CD4-positive, alpha-beta T cell treated with Interleukin-15 for 4 hours (primary cell): Measurements from ENCODE around the gene THBS2.
"Not testable (repeated sequence)": the region's sequence is repeated elsewhere in the genome, so short reads cannot be mapped to it uniquely, and the experiment has no call there.

Experiments used
- DNase-seq: peaks from one replicate; pipeline ENCODE4 v3.0.0-alpha.2; 2020; ENCODE audit warnings: low spot score

THBS2 gene

GRCh38 chr6:169208011-169208410, 45.6 kb downstream of the THBS2 start:
- DNase-seq, result no peak

GRCh38 chr6:169207482-169207881, 46.2 kb downstream of the THBS2 start:
- DNase-seq, result no peak

GRCh38 chr6:169205176-169206160, 48.2 kb downstream of the THBS2 start:
- no peak for DNase-seq

- DNase-seq, result no peak
Measured at GRCh38 chr6:169204167-169204566, 49.5 kb downstream of the THBS2 start.

- no peak for DNase-seq
Measured at GRCh38 chr6:169201985-169202384, 51.7 kb downstream of the THBS2 start.

GRCh38 chr6:169200893-169201514, 52.6 kb downstream of the THBS2 start:
- DNase-seq, result no peak

GRCh38 chr6:169199625-169200335, 53.9 kb downstream of the THBS2 start:
- no peak for DNase-seq

- DNase-seq, result no peak
Measured at GRCh38 chr6:169198885-169199284, 54.8 kb downstream of the THBS2 start.

GRCh38 chr6:169197929-169198328, 55.7 kb downstream of the THBS2 start:
- DNase-seq, result not testable (repeated sequence)

GRCh38 chr6:169196279-169196678, 57.4 kb downstream of the THBS2 start:
- DNase-seq, result not testable (repeated sequence)

GRCh38 chr6:169194737-169195136, 58.9 kb downstream of the THBS2 start:
- DNase-seq, result no peak

GRCh38 chr6:169190970-169191369, 62.7 kb downstream of the THBS2 start:
- no peak for DNase-seq

GRCh38 chr6:169190144-169190584, 63.5 kb downstream of the THBS2 start:
- no peak for DNase-seq

GRCh38 chr6:169189686-169190085, 64.0 kb downstream of the THBS2 start:
- no peak for DNase-seq

- DNase-seq, result no peak
Measured at GRCh38 chr6:169189182-169189581, 64.5 kb downstream of the THBS2 start.

- no peak for DNase-seq
Measured at GRCh38 chr6:169188475-169188874, 65.2 kb downstream of the THBS2 start.

- DNase-seq, result no peak
Measured at GRCh38 chr6:169188051-169188470, 65.6 kb downstream of the THBS2 start.

GRCh38 chr6:169186496-169187169, 67.0 kb downstream of the THBS2 start:
- no peak for DNase-seq

GRCh38 chr6:169185692-169186485, 67.8 kb downstream of the THBS2 start:
- no peak for DNase-seq

GRCh38 chr6:169185011-169185521, 68.6 kb downstream of the THBS2 start:
- no peak for DNase-seq

GRCh38 chr6:169184419-169184818, 69.2 kb downstream of the THBS2 start:
- no peak for DNase-seq
